Measurements from ENCODE around the gene PTPN7.

The PTPN7 gene

DNA sequence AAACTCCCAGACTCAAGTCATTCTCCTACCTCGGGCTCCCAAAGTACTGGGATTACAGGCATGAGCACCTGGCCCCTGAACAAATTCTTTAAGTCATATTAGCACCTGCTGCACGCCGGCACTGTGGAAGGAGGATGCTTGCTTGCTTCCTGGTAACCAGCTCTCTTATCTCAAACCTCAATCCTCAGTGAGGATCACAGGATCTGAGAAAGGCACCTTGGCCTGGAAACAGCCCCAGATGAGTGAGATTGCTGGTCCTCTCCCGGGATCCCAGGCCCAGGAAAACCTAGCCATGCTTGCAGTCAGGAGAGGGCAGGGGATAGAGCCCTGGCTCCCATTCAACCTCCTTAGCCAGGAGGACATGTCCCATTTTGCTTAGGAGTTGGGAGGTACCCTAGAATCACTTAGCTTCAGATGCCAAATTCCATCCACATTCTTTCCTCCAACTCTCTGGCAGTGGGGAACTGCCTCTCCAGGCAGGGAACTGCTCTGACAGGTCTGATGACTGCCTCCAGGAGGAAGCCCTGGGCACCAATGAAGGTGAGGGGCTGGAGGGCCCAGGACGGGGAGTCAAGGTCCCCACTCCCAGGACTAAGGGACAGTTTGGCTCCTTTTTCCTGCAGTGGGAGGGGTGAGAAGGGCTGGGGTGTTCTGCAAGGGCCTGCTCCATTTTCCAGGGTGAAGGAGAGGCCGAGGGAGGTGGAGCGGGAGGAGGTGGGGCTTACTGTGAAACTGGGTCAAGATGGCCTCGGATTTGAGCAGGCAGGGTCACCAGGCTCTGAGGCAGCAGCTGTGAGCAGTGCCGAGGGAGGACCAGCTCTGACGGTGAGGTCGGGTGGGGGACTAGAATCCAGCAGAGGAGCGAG is 28.2 kb downstream of the PTPN7 start:
- WGBS (ENCODE audit: extremely low coverage, insufficient coverage, low lambda C conversion rate): no CpG with 5 or more reads among the region's 12 CpGs
- H3K36me3 ChIP-seq (ENCODE audit: control insufficient read depth, insufficient read depth, low read length): peaks cover 10% of the 10 kb centered on the region
- no peak overlapping the region for H4K8ac ChIP-seq (ENCODE audit: low read depth, low read length)
- H3K4me3 ChIP-seq (ENCODE audit: low read length): no peak overlapping the region
- no peak overlapping the region for H3K9ac ChIP-seq (ENCODE audit: low read length)
- H3K4me2 ChIP-seq (ENCODE audit: low read length): no peak overlapping the region
- no peak overlapping the region for H2AK5ac ChIP-seq (ENCODE audit: low read length)
- H3K79me1 ChIP-seq (ENCODE audit: low read length): no peaks in the 10 kb centered on the region
- H2BK120ac ChIP-seq (ENCODE audit: low read depth, low read length): no peak overlapping the region
- H2BK5ac ChIP-seq (ENCODE audit: low read length): no peak overlapping the region
- H3K27me3 ChIP-seq (ENCODE audit: insufficient read depth, low read length, poor library complexity): no peaks in the 10 kb centered on the region
- no peak overlapping the region for H2BK15ac ChIP-seq (replicated peaks; ENCODE audit: low read depth)
- no peak overlapping the region for H4K5ac ChIP-seq (ENCODE audit: low read length)
- H3K27ac ChIP-seq (ENCODE audit: low read depth, low read length): no peak overlapping the region
- H3K4ac ChIP-seq (ENCODE audit: low read depth, low read length): no peak overlapping the region
- peak; percentile 53 for DNase-seq
- H3K18ac ChIP-seq (ENCODE audit: low read length): no peak overlapping the region
- H3K23ac ChIP-seq (ENCODE audit: low read length): no peak overlapping the region
- peaks cover 2% of the 10 kb centered on the region for H3K4me1 ChIP-seq (ENCODE audit: control insufficient read depth, low read depth, low read length)
- H3K79me2 ChIP-seq (ENCODE audit: control insufficient read depth, insufficient read depth, low read length): no peaks in the 10 kb centered on the region
- H3K56ac ChIP-seq (ENCODE audit: low read length): no peak overlapping the region

DNA sequence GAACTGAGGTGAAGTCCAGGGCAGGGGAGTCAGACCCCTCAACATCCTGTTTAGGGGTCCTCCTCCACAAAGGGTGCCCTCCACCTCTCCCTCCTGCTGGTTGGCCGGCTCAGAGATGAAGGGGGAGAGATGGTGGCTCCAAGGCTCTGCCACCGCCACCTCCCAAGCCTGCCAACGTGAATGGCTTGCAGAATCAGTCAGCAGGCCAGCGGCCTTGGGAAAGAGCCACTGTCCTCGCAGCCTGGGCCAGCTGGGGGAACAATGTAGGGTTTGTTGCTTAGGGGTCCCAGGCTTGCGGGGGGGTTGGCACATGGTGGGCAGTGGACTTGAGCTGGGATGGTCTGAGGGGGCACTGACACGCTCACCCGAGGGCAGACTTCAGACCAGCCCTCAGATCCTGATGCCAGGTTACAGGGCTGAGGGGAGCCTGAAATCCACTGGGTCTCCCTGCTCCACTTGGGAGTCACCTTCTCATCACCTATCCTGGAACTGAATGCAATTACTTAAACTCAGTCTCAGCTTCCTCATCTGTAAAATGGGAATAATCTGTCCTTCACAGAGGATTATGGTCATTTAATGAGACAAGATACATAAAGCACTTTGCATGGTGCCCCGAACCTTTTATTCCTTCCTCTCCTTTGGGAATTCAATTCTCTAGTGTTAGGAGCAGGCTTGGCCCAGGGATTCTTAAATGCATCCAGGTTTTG is 29.4 kb downstream of the PTPN7 start:
- Histone ChIP-seq H3K27me3 (ENCODE audit: insufficient read depth, low read length, poor library complexity) (no peaks in the 10 kb centered on the region), H3K4ac (ENCODE audit: low read depth, low read length) (no peak overlapping the region), H3K4me2 (ENCODE audit: low read length) (no peak overlapping the region)

DNA sequence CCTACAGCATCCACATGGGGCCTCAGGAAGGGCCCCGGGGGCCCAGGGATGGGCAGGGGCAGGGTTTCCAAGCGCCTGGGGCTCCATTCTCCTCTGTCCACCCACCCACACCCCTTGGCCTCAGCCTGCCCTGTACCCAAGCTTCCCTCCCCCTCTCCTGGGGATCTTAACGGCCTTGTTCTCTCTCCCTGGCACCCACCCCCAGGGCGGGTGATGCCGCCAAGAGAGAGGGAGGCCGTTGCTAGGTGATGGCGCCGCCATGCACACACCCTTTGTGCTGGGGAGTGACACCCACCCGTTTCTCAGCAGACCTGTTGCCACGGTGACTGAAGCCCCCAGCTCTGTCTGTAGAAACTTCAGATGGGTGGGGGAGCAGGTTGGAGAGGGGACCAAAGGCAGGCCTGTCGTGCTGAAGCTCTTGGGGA is 30.1 kb downstream of the PTPN7 start:
- H3K4me3 ChIP-seq (ENCODE audit: low read length): no peak overlapping the region
- no peaks in the 10 kb centered on the region for H3K79me1 ChIP-seq (ENCODE audit: low read length)
- no peak for DNase-seq
- H3K36me3 ChIP-seq (ENCODE audit: control insufficient read depth, insufficient read depth, low read length): peaks cover 8% of the 10 kb centered on the region
- no peak overlapping the region for H3K4ac ChIP-seq (ENCODE audit: low read depth, low read length)
- H3K27me3 ChIP-seq (ENCODE audit: insufficient read depth, low read length, poor library complexity): no peaks in the 10 kb centered on the region
- WGBS (ENCODE audit: extremely low coverage, insufficient coverage, low lambda C conversion rate): no CpG with 5 or more reads among the region's 11 CpGs
- no peak overlapping the region for H2BK15ac ChIP-seq (replicated peaks; ENCODE audit: low read depth)
- no peak overlapping the region for H3K9ac ChIP-seq (ENCODE audit: low read length)
- no peak overlapping the region for H4K5ac ChIP-seq (ENCODE audit: low read length)
- no peak overlapping the region for H3K56ac ChIP-seq (ENCODE audit: low read length)
- no peak overlapping the region for H2BK5ac ChIP-seq (ENCODE audit: low read length)
- H3K18ac ChIP-seq (ENCODE audit: low read length): no peak overlapping the region
- H4K8ac ChIP-seq (ENCODE audit: low read depth, low read length): no peak overlapping the region
- H3K27ac ChIP-seq (ENCODE audit: low read depth, low read length): no peak overlapping the region
- H2BK120ac ChIP-seq (ENCODE audit: low read depth, low read length): no peak overlapping the region
- no peak overlapping the region for H2AK5ac ChIP-seq (ENCODE audit: low read length)
- no peak overlapping the region for H3K23ac ChIP-seq (ENCODE audit: low read length)
- H3K4me1 ChIP-seq (ENCODE audit: control insufficient read depth, low read depth, low read length): peaks cover 2% of the 10 kb centered on the region
- H3K4me2 ChIP-seq (ENCODE audit: low read length): no peak overlapping the region
- H3K79me2 ChIP-seq (ENCODE audit: control insufficient read depth, insufficient read depth, low read length): no peaks in the 10 kb centered on the region

More for the DNA sequence above, 29.4 kb downstream of the PTPN7 start:
- H3K36me3 ChIP-seq (ENCODE audit: control insufficient read depth, insufficient read depth, low read length): peaks cover 10% of the 10 kb centered on the region
- H3K23ac ChIP-seq (ENCODE audit: low read length): no peak overlapping the region
- no peak overlapping the region for H3K56ac ChIP-seq (ENCODE audit: low read length)
- no peak overlapping the region for H3K4me3 ChIP-seq (ENCODE audit: low read length)
- H4K8ac ChIP-seq (ENCODE audit: low read depth, low read length): no peak overlapping the region
- no peak overlapping the region for H3K9ac ChIP-seq (ENCODE audit: low read length)
- no peak overlapping the region for H2BK15ac ChIP-seq (replicated peaks; ENCODE audit: low read depth)
- peaks cover 2% of the 10 kb centered on the region for H3K4me1 ChIP-seq (ENCODE audit: control insufficient read depth, low read depth, low read length)
- no peak overlapping the region for H2BK120ac ChIP-seq (ENCODE audit: low read depth, low read length)
- whole genome bisulfite sequencing (ENCODE audit: extremely low coverage, insufficient coverage, low lambda C conversion rate): no CpG with 5 or more reads among the region's 9 CpGs
- no peak overlapping the region for H3K27ac ChIP-seq (ENCODE audit: low read depth, low read length)
- no peak overlapping the region for H3K18ac ChIP-seq (ENCODE audit: low read length)
- no peak overlapping the region for H4K5ac ChIP-seq (ENCODE audit: low read length)
- H2BK5ac ChIP-seq (ENCODE audit: low read length): no peak overlapping the region
- H3K79me2 ChIP-seq (ENCODE audit: control insufficient read depth, insufficient read depth, low read length): no peaks in the 10 kb centered on the region
- H2AK5ac ChIP-seq (ENCODE audit: low read length): no peak overlapping the region
- no peak for DNase-seq
- no peaks in the 10 kb centered on the region for H3K79me1 ChIP-seq (ENCODE audit: low read length)

DNA sequence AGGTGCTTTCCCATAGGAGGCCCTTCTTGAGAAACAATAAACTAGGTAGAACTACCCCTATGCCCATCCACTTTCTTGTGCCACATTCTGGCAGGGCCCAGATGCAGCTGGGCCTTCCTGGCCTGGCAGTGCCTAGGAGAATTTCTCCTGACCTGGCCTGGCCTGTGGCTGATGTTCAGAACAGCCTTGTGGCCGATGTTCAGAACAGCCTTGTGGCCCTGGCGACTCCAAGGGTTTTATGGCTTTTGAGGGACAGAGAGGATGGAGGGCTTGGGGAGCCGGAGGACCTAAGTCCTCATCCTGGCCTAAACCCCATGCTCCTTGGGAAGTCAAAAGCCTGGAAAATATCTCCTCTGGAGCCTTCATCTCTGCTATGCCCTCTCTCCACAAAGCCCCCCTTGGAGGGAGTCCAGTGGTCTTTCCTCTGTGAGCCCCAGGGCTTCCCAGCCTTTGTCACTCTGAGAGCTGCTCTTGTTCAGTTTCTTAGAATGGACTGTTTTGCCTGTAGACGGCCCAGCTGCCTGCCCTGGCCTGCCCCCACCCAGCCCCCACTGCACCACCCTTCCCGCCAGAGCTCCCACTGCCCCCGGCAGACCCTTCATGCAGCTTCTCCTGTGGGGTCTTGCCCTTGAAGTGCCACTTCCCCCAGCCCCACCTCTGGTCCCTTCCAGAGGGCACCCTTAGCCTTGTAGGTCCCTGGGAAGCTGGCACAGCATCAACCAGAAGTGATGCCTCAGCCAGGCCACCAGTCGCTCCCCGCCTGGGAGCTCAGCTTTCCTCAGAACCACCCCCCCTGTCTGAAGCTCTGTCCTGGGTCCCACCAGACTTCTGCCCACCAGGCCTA is 30.7 kb downstream of the PTPN7 start:
- Histone ChIP-seq H2BK120ac (ENCODE audit: low read depth, low read length) (no peak overlapping the region), H3K27me3 (ENCODE audit: insufficient read depth, low read length, poor library complexity) (no peaks in the 10 kb centered on the region), H4K5ac (ENCODE audit: low read length) (no peak overlapping the region), H3K23ac (ENCODE audit: low read length) (no peak overlapping the region), H3K4me1 (ENCODE audit: control insufficient read depth, low read depth, low read length) (no peaks in the 10 kb centered on the region), H3K56ac (ENCODE audit: low read length) (no peak overlapping the region), H3K4me3 (ENCODE audit: low read length) (no peak overlapping the region), H3K9ac (ENCODE audit: low read length) (no peak overlapping the region), H3K4me2 (ENCODE audit: low read length) (no peak overlapping the region), H2BK15ac (replicated peaks; ENCODE audit: low read depth) (no peak overlapping the region), H3K36me3 (ENCODE audit: control insufficient read depth, insufficient read depth, low read length) (peaks cover 6% of the 10 kb centered on the region), H3K18ac (ENCODE audit: low read length) (no peak overlapping the region), H3K4ac (ENCODE audit: low read depth, low read length) (no peak overlapping the region), H3K27ac (ENCODE audit: low read depth, low read length) (no peak overlapping the region), H3K79me2 (ENCODE audit: control insufficient read depth, insufficient read depth, low read length) (no peaks in the 10 kb centered on the region), H3K79me1 (ENCODE audit: low read length) (no peaks in the 10 kb centered on the region), H2AK5ac (ENCODE audit: low read length) (no peak overlapping the region), H2BK5ac (ENCODE audit: low read length) (no peak overlapping the region), H4K8ac (ENCODE audit: low read depth, low read length) (no peak overlapping the region)
- no CpG with 5 or more reads among the region's 8 CpGs for WGBS (ENCODE audit: extremely low coverage, insufficient coverage, low lambda C conversion rate)
- no peak for DNase-seq

DNA sequence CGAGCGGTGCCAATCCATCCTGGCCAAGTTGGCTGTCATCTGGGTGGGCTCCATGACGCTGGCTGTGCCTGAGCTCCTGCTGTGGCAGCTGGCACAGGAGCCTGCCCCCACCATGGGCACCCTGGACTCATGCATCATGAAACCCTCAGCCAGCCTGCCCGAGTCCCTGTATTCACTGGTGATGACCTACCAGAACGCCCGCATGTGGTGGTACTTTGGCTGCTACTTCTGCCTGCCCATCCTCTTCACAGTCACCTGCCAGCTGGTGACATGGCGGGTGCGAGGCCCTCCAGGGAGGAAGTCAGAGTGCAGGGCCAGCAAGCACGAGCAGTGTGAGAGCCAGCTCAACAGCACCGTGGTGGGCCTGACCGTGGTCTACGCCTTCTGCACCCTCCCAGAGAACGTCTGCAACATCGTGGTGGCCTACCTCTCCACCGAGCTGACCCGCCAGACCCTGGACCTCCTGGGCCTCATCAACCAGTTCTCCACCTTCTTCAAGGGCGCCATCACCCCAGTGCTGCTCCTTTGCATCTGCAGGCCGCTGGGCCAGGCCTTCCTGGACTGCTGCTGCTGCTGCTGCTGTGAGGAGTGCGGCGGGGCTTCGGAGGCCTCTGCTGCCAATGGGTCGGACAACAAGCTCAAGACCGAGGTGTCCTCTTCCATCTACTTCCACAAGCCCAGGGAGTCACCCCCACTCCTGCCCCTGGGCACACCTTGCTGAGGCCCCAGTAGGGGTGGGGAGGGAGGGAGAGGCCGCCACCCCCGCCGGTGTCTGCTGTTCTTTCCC is 32.4 kb downstream of the PTPN7 start:
- no CpG with 5 or more reads among the region's 26 CpGs for WGBS (ENCODE audit: extremely low coverage, insufficient coverage, low lambda C conversion rate)
- H2BK5ac ChIP-seq (ENCODE audit: low read length): no peak overlapping the region
- no peak overlapping the region for H2AK5ac ChIP-seq (ENCODE audit: low read length)
- no peak overlapping the region for H3K4ac ChIP-seq (ENCODE audit: low read depth, low read length)
- no peak overlapping the region for H3K27ac ChIP-seq (ENCODE audit: low read depth, low read length)
- no peaks in the 10 kb centered on the region for H3K79me1 ChIP-seq (ENCODE audit: low read length)
- no peak overlapping the region for H3K4me2 ChIP-seq (ENCODE audit: low read length)
- no peaks in the 10 kb centered on the region for H3K27me3 ChIP-seq (ENCODE audit: insufficient read depth, low read length, poor library complexity)
- no peak overlapping the region for H3K4me3 ChIP-seq (ENCODE audit: low read length)
- H3K23ac ChIP-seq (ENCODE audit: low read length): no peak overlapping the region
- no peak overlapping the region for H4K5ac ChIP-seq (ENCODE audit: low read length)
- no peak overlapping the region for H4K8ac ChIP-seq (ENCODE audit: low read depth, low read length)
- DNase-seq: no peak
- H3K18ac ChIP-seq (ENCODE audit: low read length): no peak overlapping the region
- no peaks in the 10 kb centered on the region for H3K4me1 ChIP-seq (ENCODE audit: control insufficient read depth, low read depth, low read length)
- no peaks in the 10 kb centered on the region for H3K79me2 ChIP-seq (ENCODE audit: control insufficient read depth, insufficient read depth, low read length)
- no peak overlapping the region for H3K56ac ChIP-seq (ENCODE audit: low read length)
- H2BK15ac ChIP-seq (replicated peaks; ENCODE audit: low read depth): no peak overlapping the region
- H3K36me3 ChIP-seq (ENCODE audit: control insufficient read depth, insufficient read depth, low read length): no peaks in the 10 kb centered on the region
- no peak overlapping the region for H2BK120ac ChIP-seq (ENCODE audit: low read depth, low read length)
- H3K9ac ChIP-seq (ENCODE audit: low read length): no peak overlapping the region
